GM18520 (cell line): ENCODE measurements around the gene MPHOSPH9.

Experiments
- ATAC-seq: cut with Tn5 transposase; IDR thresholded peaks from one replicate; pipeline ENCODE4 v1.9.1; 2021; ENCODE audit not compliant: unreplicated experiment

MPHOSPH9 gene

GRCh38 chr12:123132951-123133619 lies 99.9 kb downstream of the MPHOSPH9 start:
- no peak for ATAC-seq

- no peak for ATAC-seq
Measured at GRCh38 chr12:123131879-123132402, 101.0 kb downstream of the MPHOSPH9 start.

GRCh38 chr12:123131291-123131832 lies 101.6 kb downstream of the MPHOSPH9 start:
- no peak for ATAC-seq

- no peak for ATAC-seq
Measured at GRCh38 chr12:123129621-123130020, 103.3 kb downstream of the MPHOSPH9 start.

GRCh38 chr12:123127182-123127495 lies 105.8 kb downstream of the MPHOSPH9 start:
- ATAC-seq: no peak

GRCh38 chr12:123126294-123127181 lies 106.4 kb downstream of the MPHOSPH9 start:
- ATAC-seq: no peak

- no peak for ATAC-seq
Measured at GRCh38 chr12:123122626-123123025, 110.3 kb downstream of the MPHOSPH9 start.

- ATAC-seq: no peak
Measured at GRCh38 chr12:123121670-123122069, 111.3 kb downstream of the MPHOSPH9 start.

GRCh38 chr12:123120452-123121166 lies 112.3 kb downstream of the MPHOSPH9 start:
- peak; percentile 30 for ATAC-seq

GRCh38 chr12:123119808-123120207 lies 113.1 kb downstream of the MPHOSPH9 start:
- ATAC-seq: peak; percentile 78

- ATAC-seq: no peak
Measured at GRCh38 chr12:123118497-123118896, 114.4 kb downstream of the MPHOSPH9 start.

- ATAC-seq: no peak
Measured at GRCh38 chr12:123115409-123116121, 117.4 kb downstream of the MPHOSPH9 start.

- no peak for ATAC-seq
Measured at GRCh38 chr12:123114304-123115083, 118.4 kb downstream of the MPHOSPH9 start.

GRCh38 chr12:123113026-123113425 lies 119.9 kb downstream of the MPHOSPH9 start:
- no peak for ATAC-seq

GRCh38 chr12:123111498-123112165 lies 121.3 kb downstream of the MPHOSPH9 start:
- ATAC-seq: no peak

GRCh38 chr12:123109319-123109772 lies 123.6 kb downstream of the MPHOSPH9 start:
- ATAC-seq: no peak

GRCh38 chr12:123108682-123109066 lies 124.3 kb downstream of the MPHOSPH9 start:
- ATAC-seq: no peak

- ATAC-seq: no peak
Measured at GRCh38 chr12:123107926-123108681, 124.8 kb downstream of the MPHOSPH9 start.
